GM19043 (cell line): ENCODE results near the gene NAA15.
"Not testable (repeated sequence)": the region's sequence is repeated elsewhere in the genome, so short reads cannot be mapped to it uniquely, and the experiment has no call there.

Experiments used
- ATAC-seq: cut with Tn5 transposase; IDR thresholded peaks from one replicate; pipeline ENCODE4 v1.9.1; 2021; ENCODE audit warnings: low read depth; ENCODE audit not compliant: unreplicated experiment

Gene NAA15

GRCh38 chr4:139443661-139444060 lies 142.4 kb downstream of the NAA15 start:
- no peak for ATAC-seq

GRCh38 chr4:139444881-139445280 lies 143.6 kb downstream of the NAA15 start:
- not testable (repeated sequence) for ATAC-seq

GRCh38 chr4:139447078-139447477 lies 145.8 kb downstream of the NAA15 start:
- ATAC-seq = not testable (repeated sequence)

DNA sequence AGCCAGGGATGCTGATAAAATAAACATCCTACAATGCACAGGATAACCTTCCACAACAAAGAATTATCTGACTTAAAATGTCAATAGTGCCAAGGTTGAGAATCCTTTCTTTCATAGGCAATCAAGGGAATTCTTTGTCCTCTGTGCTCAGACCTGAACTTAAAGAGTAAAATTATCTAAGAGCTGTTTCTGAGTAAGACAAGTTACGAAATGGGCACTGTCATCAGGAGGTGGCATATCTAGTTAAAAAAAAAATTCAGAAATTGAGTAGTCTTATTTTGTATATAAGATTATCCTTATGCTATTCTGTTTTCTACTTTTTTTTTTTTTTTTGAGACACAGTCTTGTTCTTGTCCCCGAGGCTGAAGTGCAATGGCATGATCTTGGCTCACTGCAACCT lies 149.3 kb downstream of the NAA15 start:
- ATAC-seq = no peak

GRCh38 chr4:139451997-139452396 lies 150.7 kb downstream of the NAA15 start:
- no peak for ATAC-seq

- ATAC-seq = peak; percentile 46
Measured at GRCh38 chr4:139453041-139453370, 151.7 kb downstream of the NAA15 start.

DNA sequence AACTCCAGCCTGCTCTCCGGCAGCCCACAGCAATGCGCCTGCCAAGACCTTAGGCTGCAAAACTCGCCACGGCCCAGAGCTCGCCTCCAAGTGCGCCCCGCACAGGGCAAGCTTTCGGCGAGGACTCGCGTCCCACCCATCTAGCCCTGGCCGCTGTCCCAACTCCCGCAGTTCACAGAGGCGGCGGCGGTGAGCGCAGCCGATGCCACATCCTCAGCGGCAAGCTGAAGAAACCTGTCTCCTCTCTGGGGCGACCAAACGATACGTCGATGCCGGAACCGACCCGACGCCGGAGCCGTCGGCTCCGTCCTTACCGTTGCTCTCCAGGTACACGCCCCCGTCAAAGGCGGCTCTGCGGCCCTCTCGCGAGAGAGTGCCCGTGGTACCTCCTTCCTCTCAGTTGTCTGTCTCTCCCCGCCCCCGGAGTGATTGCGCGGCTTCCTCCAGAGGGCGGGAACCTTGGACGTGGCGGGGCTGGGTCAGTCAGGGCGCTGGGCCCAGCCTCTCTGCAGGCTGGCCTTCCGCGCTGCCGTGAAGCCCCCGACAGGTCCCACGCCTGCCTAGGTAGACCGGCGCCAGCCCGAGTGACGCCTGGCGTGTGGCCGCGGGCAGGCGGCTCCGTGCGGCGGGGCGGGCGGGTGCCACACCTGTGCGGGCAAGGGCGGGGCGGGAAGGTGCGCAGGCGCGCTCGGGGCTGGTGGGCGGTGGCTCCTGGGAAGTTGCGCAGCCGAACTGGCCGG lies 152.2 kb downstream of the NAA15 start:
- peak; percentile 83 for ATAC-seq

GRCh38 chr4:139454111-139455045 lies 153.1 kb downstream of the NAA15 start, which contains the start of gene RAB33B:
Gene RAB33B (plus strand): TSS chr4:139454121. CDS start chr4:139454196, 75 bp downstream.
- ATAC-seq = peak; percentile 0

GRCh38 chr4:139455126-139455538 lies 153.8 kb downstream of the NAA15 start:
- ATAC-seq = no peak

- ATAC-seq = no peak
Measured at GRCh38 chr4:139457318-139457717, 156.0 kb downstream of the NAA15 start.

- no peak for ATAC-seq
Measured at GRCh38 chr4:139458543-139458942, 157.2 kb downstream of the NAA15 start.

DNA sequence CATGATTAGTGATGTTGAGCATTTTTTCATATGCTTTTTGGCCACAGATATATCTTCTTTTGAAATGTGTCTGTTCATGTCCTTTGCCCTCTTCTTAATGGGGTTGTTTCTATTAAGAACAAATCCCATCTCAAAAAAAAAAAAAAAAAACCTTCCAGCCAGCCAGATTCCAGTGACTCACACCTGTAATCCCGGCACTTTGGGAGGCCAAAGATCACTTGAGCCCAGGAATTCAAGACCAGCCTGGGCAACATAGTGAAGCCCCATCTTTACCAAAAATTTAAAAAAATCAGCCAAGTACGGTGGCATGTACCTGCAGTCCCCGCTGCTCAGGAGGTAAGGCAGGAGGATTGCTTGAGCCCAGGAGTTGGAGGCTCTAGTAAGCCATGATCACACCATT lies 157.7 kb downstream of the NAA15 start:
- no peak for ATAC-seq

DNA sequence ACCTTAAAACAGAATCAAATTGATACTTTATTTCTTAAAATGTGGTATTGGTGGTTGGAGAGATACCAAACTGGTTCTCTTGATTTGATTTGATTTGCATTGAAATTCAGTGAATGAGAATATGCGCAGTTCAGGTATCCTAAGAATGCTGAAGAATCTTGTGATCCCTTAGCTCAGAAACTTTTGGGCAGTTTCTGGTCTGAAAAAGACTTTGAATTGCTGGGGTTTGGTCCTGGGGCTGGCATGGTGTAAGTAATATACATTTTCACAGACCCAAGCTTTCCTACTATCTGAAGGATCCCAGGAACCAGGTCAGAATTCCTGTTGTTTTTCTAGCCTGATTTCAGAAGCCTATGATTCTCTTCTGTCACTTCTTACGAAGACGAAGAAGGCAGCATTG lies 159.3 kb downstream of the NAA15 start:
- no peak for ATAC-seq

DNA sequence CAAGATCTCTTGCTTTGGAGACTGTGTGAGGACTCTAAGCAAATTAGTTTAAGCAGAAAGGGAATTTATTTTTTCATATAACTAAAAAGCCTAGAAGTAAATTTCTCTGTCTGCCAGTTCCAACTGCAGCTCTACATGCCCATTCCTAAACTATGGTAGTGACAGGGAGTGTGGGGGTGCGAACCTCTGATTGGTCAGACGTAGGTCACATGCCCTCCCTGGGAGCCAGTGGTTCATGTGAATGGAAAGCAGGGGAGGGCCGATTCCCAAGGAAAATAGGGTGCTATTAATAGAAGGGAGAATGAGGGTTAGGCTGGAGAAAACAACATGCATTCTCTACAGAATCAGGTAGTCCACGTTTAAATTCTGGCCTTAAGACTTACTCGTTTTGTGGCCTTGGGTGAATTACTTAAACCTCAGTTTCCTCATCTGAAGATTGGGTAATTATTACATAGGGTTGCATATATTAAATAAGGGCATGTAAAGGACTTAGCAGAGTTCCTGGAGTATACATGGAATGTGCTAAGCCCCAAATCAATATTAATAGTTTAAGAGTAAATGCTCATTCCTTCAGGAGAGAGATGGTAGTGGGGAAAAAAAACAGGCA lies 159.8 kb downstream of the NAA15 start:
- ATAC-seq = no peak

DNA sequence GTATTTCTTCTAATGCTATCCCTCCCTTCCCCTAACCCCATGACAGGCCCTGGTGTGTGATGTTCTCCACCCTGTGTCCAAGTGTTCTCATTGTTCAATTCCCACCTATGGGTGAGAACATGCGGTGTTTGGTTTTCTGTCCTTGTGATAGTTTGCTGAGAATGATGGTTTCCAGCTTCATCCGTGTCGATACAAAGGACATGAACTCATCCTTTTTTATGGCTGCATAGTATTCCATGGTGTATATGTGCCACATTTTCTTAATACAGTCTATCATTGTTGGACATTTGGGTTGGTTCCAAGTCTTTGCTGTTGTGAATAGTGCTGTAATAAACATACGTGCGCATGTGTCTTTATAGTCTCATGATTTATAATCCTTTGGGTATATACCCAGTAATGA lies 163.2 kb downstream of the NAA15 start:
- not testable (repeated sequence) for ATAC-seq

- ATAC-seq = no peak
Measured at GRCh38 chr4:139465922-139466321, 164.6 kb downstream of the NAA15 start.

GRCh38 chr4:139468756-139469155 lies 167.5 kb downstream of the NAA15 start:
- not testable (repeated sequence) for ATAC-seq

DNA sequence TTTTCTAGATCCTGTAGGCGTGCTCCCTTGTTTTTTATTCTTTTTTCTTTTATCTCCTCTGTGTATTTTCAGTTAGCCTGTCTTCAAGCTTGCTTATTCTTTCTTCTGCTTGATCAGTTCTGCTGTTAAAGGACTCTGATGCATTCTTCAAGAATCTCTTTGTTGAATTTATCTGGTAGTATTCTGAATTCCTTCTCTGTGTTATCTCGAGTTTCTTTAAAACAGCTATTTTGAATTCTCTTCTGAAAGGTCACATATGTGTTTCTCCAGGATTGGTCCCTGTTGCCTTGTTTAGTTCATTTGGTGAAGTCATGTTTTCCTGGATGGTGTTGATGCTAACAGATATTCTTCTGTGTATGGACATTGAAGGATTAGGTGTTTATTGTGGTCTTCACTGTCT lies 167.9 kb downstream of the NAA15 start:
- ATAC-seq = no peak
